Right ventricle myocardium inferior (tissue), 1 donor: Measurements from ENCODE around the gene ATP10A. TPM values are rescaled to one million over a fixed set of nuclear protein-coding genes. Genes with fewer than 3 reads are reported as not detected.

Source experiments
- ATAC-seq: fragments of 200-7000 bp; cut with Tn5 transposase; one replicate; pipeline ENCODE4 v1.9.1; 2020; ENCODE audit warnings: mild to moderate bottlenecking, moderate library complexity
- DNase-seq: peaks from one replicate; pipeline ENCODE4 v3.0.0; 2021; ENCODE audit errors: missing footprints
- intact Hi-C: fragments of 100-400 bp; cut with DNase I; formaldehyde crosslinking; loops from one replicate; pipeline ENCODE4 v1.11.0; 2022
- total RNA-seq: library from RNA; stranded (reverse); fragmentation: NEBNext Ultra II Directional; extraction: Animal tissue kit (Norgen Biotek cat#: 25700); gene quantifications from one replicate; pipeline ENCODE4 v1.2.1, GENCODE V29; 2021
- donor health status: DM: no; HTN: yes; CAD: no; lungs with severe emphysema.

ATP10A gene
- total RNA-seq, 1 donor from 2014 or later, result 1.7 TPM

- ATAC-seq, result peak; percentile 70
- intact Hi-C loops, result loop anchor here (5.0 kb wide), 1 partner anchor 117 kb away; no protein-coding TSS in a partner anchor
- no peak for DNase-seq
Observed at GRCh38 chr15:25684521-25685431, 178.4 kb downstream of the ATP10A start.

GRCh38 chr15:25683911-25684310, 179.2 kb downstream of the ATP10A start:
- intact Hi-C loops, result loop anchor here (5.0 kb wide), 1 partner anchor 117 kb away; no protein-coding TSS in a partner anchor
- ATAC-seq, result no peak
- no peak for DNase-seq

- intact Hi-C loops, result loop anchor here (5.0 kb wide), 1 partner anchor 116 kb away; no protein-coding TSS in a partner anchor
- DNase-seq, result no peak
- ATAC-seq, result no peak
Observed at GRCh38 chr15:25683415-25683814, 179.7 kb downstream of the ATP10A start.

- DNase-seq, result peak; percentile 82
- intact Hi-C loops, result loop anchor here (5.0 kb wide), 1 partner anchor 115 kb away; no protein-coding TSS in a partner anchor
- ATAC-seq, result peak; percentile 80
Observed at GRCh38 chr15:25682340-25682739, 180.8 kb downstream of the ATP10A start.

- no peak for DNase-seq
- intact Hi-C loops, result loop anchor here (5.0 kb wide), 1 partner anchor 113 kb away; no protein-coding TSS in a partner anchor
Observed at GRCh38 chr15:25680686-25681025, 182.5 kb downstream of the ATP10A start.

GRCh38 chr15:25679964-25680685, 183.0 kb downstream of the ATP10A start:
- intact Hi-C loops, result loop anchor here (5.0 kb wide), 1 partner anchor 113 kb away; no protein-coding TSS in a partner anchor
- no peak for ATAC-seq
- no peak for DNase-seq

More at GRCh38 chr15:25680686-25681025, 182.5 kb downstream of the ATP10A start:
- no peak for ATAC-seq

- intact Hi-C loops, result no loop called here
- no peak for ATAC-seq
- no peak for DNase-seq
Observed at GRCh38 chr15:25679492-25679891, 183.6 kb downstream of the ATP10A start.

- no peak for DNase-seq
- ATAC-seq, result no peak
- intact Hi-C loops, result no loop called here
Observed at GRCh38 chr15:25678500-25678855, 184.6 kb downstream of the ATP10A start.

- peak; percentile 3 for ATAC-seq
Observed at GRCh38 chr15:25677719-25678499, 185.2 kb downstream of the ATP10A start.

GRCh38 chr15:25676070-25676469, 187.1 kb downstream of the ATP10A start:
- intact Hi-C loops, result no loop called here
- ATAC-seq (no peak), DNase-seq (no peak)

More at GRCh38 chr15:25677719-25678499, 185.2 kb downstream of the ATP10A start:
- intact Hi-C loops, result no loop called here
- DNase-seq, result no peak

- no peak for DNase-seq
- intact Hi-C loops, result no loop called here
- ATAC-seq, result peak; percentile 24
Observed at GRCh38 chr15:25675396-25675795, 187.7 kb downstream of the ATP10A start.

- intact Hi-C loops, result no loop called here
- peak; percentile 78 for DNase-seq
- ATAC-seq, result peak; percentile 85
Observed at GRCh38 chr15:25674913-25675312, 188.2 kb downstream of the ATP10A start.

- intact Hi-C loops, result no loop called here
- ATAC-seq (no peak), DNase-seq (no peak)
Observed at GRCh38 chr15:25673972-25674371, 189.2 kb downstream of the ATP10A start.

- ATAC-seq (no peak), DNase-seq (no peak)
- intact Hi-C loops, result no loop called here
Observed at GRCh38 chr15:25673351-25673750, 189.8 kb downstream of the ATP10A start.

- DNase-seq, result no peak
Observed at GRCh38 chr15:25671132-25671531, 192.0 kb downstream of the ATP10A start.

GRCh38 chr15:25670621-25671020, 192.5 kb downstream of the ATP10A start:
- intact Hi-C loops, result no loop called here
- ATAC-seq (no peak), DNase-seq (no peak)

More at GRCh38 chr15:25671132-25671531, 192.0 kb downstream of the ATP10A start:
- intact Hi-C loops, result no loop called here
- no peak for ATAC-seq

- intact Hi-C loops, result no loop called here
- ATAC-seq, result peak; percentile 80
- DNase-seq, result no peak
Observed at GRCh38 chr15:25670025-25670554, 193.0 kb downstream of the ATP10A start.

GRCh38 chr15:25668901-25669300, 194.2 kb downstream of the ATP10A start:
- intact Hi-C loops, result no loop called here
- no peak for ATAC-seq
- no peak for DNase-seq
